HG02852 (cell line): ENCODE results near the gene IGF2BP1.
"Not testable (repeated sequence)": the region's sequence is repeated elsewhere in the genome, so short reads cannot be mapped to it uniquely, and the experiment has no call there.

Source experiments
- ATAC-seq: cut with Tn5 transposase; IDR thresholded peaks from one replicate; pipeline ENCODE4 v1.9.1; 2021; ENCODE audit warnings: mild to moderate bottlenecking, moderate library complexity; ENCODE audit not compliant: unreplicated experiment

Gene IGF2BP1

DNA sequence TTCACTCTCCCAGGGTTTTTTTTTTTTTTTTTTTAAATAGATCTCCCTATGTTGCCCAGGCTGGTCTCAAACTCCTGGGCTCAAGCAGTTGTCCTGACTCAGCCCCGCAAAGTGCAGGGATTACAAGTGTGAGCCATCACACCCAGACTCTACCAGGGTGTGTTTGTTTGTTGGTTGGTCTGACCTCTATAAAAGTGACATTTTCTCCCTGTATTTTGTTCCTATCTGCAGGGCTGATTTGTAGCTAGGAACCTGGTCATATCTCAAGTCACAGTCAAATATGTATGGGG lies 89.1 kb downstream of the IGF2BP1 start:
- ATAC-seq = no peak

DNA sequence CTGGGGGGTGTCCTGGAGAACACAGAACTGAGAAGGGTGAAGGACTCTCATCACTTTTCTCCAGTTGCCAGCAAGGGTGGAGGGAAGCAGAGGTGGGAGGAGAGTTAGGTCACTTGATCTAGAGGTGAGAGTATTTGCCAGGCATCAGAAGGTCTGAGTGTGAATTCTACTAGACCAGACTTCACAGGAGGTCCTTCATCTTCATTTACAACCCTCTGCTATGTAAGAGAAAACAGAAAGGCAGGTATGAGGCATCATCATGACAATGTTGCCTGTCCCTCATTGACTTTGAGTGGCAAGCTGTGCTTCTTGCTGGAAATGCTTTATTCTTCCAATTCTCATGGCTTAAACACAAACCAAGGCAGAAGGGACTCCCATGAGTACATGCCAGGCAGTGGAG lies 89.5 kb downstream of the IGF2BP1 start:
- no peak for ATAC-seq

DNA sequence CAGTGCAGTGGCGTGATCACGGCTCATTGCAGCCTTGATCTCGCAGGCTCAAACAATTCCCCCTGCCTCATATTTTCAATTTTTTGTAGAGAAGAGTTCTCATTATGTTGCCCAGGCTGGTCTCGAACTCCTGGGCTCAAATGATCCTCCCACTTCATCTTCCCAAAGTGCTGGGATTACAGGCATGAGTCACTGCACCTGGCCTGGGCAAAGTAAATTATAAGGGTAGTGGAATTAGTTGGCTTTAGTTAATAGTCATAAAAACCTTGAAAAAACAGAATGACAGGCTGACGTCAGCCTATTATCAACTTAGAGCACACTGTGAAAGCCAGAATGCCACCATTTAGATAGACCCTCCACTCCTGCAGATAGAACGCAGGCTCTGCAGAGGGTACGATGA lies 91.9 kb downstream of the IGF2BP1 start:
- ATAC-seq = no peak

DNA sequence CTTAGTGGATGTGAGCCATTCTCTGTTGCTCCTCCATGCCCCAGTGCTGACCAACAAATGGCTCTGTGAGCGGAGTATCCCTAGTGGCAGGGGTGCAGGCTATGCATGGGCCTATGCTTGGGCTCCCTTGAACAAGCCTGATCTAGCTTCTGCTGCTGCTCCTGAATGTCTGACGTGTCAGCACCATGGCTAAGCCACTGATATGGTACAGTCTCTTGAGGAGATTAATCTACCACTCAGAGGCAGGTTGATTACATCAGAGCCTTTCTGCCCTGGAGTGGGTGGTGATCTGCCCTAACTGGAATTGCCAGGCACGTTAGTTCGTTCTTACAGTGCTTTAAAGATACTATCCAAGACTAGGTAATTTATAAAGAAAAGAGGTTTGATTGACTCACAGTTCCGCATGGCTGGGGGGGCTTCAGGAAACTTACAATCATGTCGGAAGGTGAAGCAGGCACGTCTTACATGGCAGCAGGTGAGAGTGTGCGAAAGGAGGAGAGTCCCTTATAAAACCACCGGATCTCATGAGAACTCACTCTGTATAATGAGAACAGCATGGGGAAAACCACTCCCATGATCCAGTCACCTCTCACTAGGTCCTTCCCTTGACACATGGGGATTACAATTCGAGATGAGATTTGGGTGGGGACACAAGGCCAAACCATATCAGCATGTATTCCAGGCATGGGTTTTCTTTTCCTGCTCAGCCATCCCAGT lies 93.9 kb downstream of the IGF2BP1 start:
- no peak for ATAC-seq

DNA sequence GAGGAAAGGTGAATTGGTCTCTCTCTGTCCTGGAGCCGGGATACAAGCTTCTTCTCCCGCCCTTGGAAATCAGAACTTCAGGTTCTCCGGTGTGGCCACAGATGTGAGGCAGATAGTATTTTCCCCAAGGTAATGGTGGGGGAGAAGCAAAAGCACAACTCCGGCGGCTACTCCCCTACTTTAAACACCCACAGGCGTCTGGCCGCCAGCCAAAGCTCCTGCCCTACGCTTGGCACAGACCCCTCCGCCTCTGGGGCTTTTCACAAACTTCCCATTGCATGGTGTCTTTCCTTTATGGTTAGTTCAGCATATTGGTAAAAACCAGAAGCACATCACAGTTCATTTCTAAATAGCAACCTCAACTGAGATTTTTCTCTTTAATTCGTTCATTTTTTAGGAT lies 95.9 kb downstream of the IGF2BP1 start:
- ATAC-seq = no peak

DNA sequence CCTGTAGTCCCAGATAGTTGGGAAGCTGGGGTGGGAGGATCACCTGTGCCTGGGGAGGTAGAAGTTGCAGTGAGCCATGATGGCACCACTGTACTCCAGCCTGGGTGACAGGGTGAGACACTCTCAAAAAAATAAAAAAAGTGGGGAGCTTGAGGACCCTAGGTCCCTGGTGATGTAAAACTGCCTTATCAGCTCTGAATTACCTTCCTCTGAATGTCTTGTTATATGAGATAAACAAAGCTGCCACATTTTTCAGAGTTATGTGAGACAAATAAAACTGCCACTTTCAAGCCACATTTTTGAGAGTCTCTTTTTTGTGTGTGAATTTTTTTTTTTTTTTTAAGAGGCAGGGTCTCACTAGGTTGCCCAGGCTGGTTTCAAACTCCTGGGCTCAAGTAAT lies 103.4 kb downstream of the IGF2BP1 start:
- ATAC-seq = no peak

DNA sequence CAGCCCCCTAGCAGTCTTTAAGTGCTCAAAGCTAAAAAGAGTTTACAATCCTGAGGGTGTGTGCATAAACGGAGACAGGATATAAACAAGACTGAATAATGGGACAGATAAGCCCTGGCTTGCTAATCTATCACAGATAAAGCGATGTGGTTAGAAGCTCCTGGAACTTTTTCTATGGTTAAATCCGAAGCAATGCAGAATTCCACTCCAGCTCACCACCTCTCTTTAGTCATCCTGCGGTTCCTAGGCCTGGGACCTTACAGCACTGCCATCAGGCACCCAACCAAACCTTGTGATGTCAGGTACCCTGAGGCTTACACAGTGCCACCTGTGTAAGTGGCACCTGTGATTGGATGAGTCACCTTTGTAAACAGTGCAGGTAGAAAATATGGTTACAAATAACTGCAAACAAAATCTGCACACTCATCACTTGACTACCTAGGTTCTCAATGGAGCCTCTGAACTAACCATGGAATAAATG lies 103.9 kb downstream of the IGF2BP1 start:
- no peak for ATAC-seq

DNA sequence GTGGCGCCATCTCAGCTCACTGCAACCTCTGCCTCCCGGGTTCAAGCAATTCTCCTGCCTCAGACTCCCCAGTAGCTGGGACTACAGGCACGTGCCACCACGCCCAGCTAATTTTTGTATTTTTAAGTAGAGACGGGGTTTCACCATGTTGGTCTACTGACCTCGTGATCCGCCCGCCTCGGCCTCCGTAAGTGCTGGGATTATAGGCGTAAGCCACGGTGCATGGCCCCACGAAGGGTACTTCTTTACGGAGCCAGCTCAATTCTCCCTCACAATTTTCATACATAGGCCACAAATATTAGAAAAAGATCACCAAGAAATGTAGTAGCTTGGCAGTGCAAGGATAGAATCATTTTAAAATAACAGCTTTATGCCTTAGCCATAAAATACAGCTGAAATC lies 106.2 kb downstream of the IGF2BP1 start:
- ATAC-seq = not testable (repeated sequence)

DNA sequence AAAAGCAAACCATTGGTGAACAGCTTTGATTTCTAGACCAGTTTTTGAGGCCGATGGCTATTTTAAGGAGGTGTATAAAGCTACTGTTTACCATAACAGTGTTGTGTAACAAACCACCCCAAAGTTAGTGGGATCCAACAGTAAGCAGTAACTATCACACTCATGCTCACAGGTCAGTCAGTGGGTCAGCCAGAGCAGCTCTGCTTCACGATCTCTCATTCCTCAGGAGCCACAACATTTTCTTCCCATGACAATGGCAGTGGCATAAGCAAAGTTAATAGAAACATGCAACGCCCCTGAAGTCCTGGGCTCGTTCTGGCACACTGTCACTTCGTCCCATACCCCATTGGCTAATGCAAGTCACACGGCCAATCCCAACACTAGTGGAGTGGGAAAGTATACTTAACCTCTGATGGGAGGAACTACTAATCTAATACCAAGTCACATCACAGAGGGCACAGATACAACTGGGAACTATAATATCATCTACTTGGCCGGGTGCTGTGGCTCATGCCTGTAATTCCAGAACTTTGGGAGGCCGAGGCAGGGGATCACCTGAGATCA lies 107.4 kb downstream of the IGF2BP1 start:
- ATAC-seq = no peak
